Measurements from ENCODE around the gene MDC1. TPM values are rescaled to one million over a fixed set of nuclear protein-coding genes. Genes with fewer than 3 reads are reported as not detected.

The MDC1 gene
- total RNA-seq, 1 donor from 2014 or later = 14.7 TPM

- H3K27me3 ChIP-seq (ENCODE audit: control insufficient read depth, insufficient read depth, low read length) = no peaks in the 10 kb centered on the region
- H3K36me3 ChIP-seq (ENCODE audit: control insufficient read depth, insufficient read depth, low read length) = peaks cover 2% of the 10 kb centered on the region
- TF ChIP-seq, protein P1, sequence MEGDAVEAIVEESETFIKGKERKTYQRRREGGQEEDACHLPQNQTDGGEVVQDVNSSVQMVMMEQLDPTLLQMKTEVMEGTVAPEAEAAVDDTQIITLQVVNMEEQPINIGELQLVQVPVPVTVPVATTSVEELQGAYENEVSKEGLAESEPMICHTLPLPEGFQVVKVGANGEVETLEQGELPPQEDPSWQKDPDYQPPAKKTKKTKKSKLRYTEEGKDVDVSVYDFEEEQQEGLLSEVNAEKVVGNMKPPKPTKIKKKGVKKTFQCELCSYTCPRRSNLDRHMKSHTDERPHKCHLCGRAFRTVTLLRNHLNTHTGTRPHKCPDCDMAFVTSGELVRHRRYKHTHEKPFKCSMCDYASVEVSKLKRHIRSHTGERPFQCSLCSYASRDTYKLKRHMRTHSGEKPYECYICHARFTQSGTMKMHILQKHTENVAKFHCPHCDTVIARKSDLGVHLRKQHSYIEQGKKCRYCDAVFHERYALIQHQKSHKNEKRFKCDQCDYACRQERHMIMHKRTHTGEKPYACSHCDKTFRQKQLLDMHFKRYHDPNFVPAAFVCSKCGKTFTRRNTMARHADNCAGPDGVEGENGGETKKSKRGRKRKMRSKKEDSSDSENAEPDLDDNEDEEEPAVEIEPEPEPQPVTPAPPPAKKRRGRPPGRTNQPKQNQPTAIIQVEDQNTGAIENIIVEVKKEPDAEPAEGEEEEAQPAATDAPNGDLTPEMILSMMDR (IDR thresholded peaks at IDR 0.05; ENCODE audit: insufficient read depth, low read length, poor library complexity, severe bottlenecking) = no peak
- DNase-seq (ENCODE audit: low read depth) = no peak
- H3K4me3 ChIP-seq (ENCODE audit: low read depth, low read length) = no peak overlapping the region
Observed at GRCh38 chr6:30655743-30656094, 61.4 kb downstream of the MDC1 start.

DNA sequence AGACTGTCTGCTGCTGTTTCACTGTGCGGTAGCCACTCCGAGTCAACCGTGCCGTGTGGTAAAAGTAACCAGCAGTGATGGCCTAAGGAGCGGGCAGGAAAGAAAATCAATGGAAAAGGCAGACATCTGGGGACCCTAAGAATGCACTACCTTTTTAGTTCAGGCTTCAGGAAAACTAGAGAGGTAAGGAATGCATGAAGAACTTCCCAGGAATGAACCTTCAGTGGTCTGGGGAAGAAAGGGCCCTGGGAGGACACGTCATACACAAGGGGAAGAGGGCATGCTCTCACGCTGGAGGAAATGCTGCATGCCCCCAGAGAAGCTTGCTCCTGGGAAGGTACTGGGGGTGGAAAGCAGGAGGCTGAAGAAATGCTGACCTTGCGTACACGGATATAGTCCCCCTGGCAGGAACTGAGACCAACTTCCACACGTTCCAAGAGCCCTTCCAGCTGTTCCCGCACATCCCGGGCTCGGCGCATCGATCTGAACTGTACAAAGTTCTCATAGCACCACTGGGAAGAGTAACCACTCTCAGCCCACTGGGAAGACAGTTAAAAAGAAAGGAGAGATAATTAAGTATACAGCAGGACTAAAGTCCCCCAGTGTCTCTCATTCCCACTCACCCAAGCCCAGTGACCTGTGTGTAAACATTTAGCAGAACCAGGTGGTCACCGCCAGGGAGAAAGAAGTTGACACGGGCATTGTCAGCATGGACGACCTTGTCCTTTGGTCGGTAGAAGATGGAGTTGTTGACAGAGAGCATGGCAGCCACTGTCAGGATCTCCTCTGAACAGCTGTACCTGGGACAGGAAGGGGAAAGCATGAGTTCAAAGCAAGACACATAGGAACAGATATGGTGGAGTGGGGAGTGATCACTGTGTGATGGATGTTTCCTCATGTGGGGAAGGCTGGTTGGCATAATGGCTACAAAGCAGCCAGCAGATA is 62.0 kb downstream of the MDC1 start:
- no peak for DNase-seq (ENCODE audit: low read depth)
- TF ChIP-seq, protein P1 (IDR thresholded peaks at IDR 0.05; ENCODE audit: insufficient read depth, low read length, poor library complexity, severe bottlenecking) = no peak
- Histone ChIP-seq H3K36me3 (ENCODE audit: control insufficient read depth, insufficient read depth, low read length) (peaks cover 2% of the 10 kb centered on the region), H3K4me3 (ENCODE audit: low read depth, low read length) (no peak overlapping the region), H3K27me3 (ENCODE audit: control insufficient read depth, insufficient read depth, low read length) (no peaks in the 10 kb centered on the region)

- Histone ChIP-seq H3K27me3 (ENCODE audit: control insufficient read depth, insufficient read depth, low read length) (no peaks in the 10 kb centered on the region), H3K4me3 (ENCODE audit: low read depth, low read length) (no peak overlapping the region), H3K36me3 (ENCODE audit: control insufficient read depth, insufficient read depth, low read length) (peaks cover 2% of the 10 kb centered on the region)
- DNase-seq (ENCODE audit: low read depth) = no peak
- TF ChIP-seq, protein P1 (IDR thresholded peaks at IDR 0.05; ENCODE audit: insufficient read depth, low read length, poor library complexity, severe bottlenecking) = no peak
Observed at GRCh38 chr6:30651143-30651542, 65.9 kb downstream of the MDC1 start.

Other genes with a start within 250 kb of the MDC1 start
- 109 and 115 TPM in 2 replicates for gene HLA-E, start 227.8 kb downstream of the MDC1 start, total RNA-seq
- 31.1 and 36.7 TPM in 2 replicates for gene GNL1, start 160.8 kb downstream of the MDC1 start, total RNA-seq
- gene PRR3, start 160.0 kb downstream of the MDC1 start, total RNA-seq = 8.6 and 10.1 TPM in 2 replicates
- 46.3 and 57.7 TPM in 2 replicates for gene ABCF1, start 145.8 kb downstream of the MDC1 start, total RNA-seq
- 38.6 and 40.2 TPM in 2 replicates for gene PPP1R10, start 100.0 kb downstream of the MDC1 start, total RNA-seq
- 56.4 and 78.9 TPM in 2 replicates for gene MRPS18B, start 99.4 kb downstream of the MDC1 start, total RNA-seq
- gene ATAT1, start 90.4 kb downstream of the MDC1 start, total RNA-seq = 6.6 and 8.5 TPM in 2 replicates
- gene C6orf136, start 70.1 kb downstream of the MDC1 start, total RNA-seq = 7.6 and 12.7 TPM in 2 replicates
- 34.7 and 39.2 TPM in 2 replicates for gene DHX16, start 44.3 kb downstream of the MDC1 start, total RNA-seq
- 125 and 129 TPM in 2 replicates for gene PPP1R18, start 30.6 kb downstream of the MDC1 start, total RNA-seq
- 8.9 and 10.4 TPM in 2 replicates for gene NRM, start 26.3 kb downstream of the MDC1 start, total RNA-seq
- gene TUBB, start 3.1 kb upstream of the MDC1 start, total RNA-seq = 808 and 855 TPM in 2 replicates
- gene FLOT1, start 25.4 kb upstream of the MDC1 start, total RNA-seq = 136 and 142 TPM in 2 replicates
- gene IER3, start 27.3 kb upstream of the MDC1 start, total RNA-seq = 188 and 229 TPM in 2 replicates
- gene DDR1, start 167.2 kb upstream of the MDC1 start, total RNA-seq = 171 and 173 TPM in 2 replicates
- gene GTF2H4, start 190.9 kb upstream of the MDC1 start, total RNA-seq = 23.0 and 27.7 TPM in 2 replicates
- gene VARS2, start 197.0 kb upstream of the MDC1 start, total RNA-seq = 34.7 and 37.7 TPM in 2 replicates
- gene SFTA2, start 214.9 kb upstream of the MDC1 start, total RNA-seq = 1.0 TPM in 1 of 2 replicates, not detected in the other
- not detected in 2 replicates for gene MUCL3, start 223.7 kb upstream of the MDC1 start, total RNA-seq

Measured in kidney epithelial cell (primary cell).